Skeletal muscle tissue (tissue), 4 donors: ENCODE results near the gene GRID1. TPM values are rescaled to one million over a fixed set of nuclear protein-coding genes. Genes with fewer than 3 reads are reported as not detected.
"Not testable (repeated sequence)": the region's sequence is repeated elsewhere in the genome, so short reads cannot be mapped to it uniquely, and the experiment has no call there.

Source experiments
- H3K27ac ChIP-seq: one replicate; pipeline ENCODE4 v1.7.0; 2013; ENCODE audit warnings: mild to moderate bottlenecking, low read depth, low read length, inconsistent platforms
- H3K27me3 ChIP-seq, 3 donors: one replicate each; pipeline ENCODE4 v1.7.0; 2013; ENCODE audit warnings: low read length in 3 of 3; ENCODE audit not compliant: control insufficient read depth in 3 of 3, insufficient read depth in 3 of 3
- H3K36me3 ChIP-seq, 3 donors: one replicate each; pipeline ENCODE4 v1.7.0; 2013; ENCODE audit warnings: low read length in 3 of 3; ENCODE audit not compliant: control insufficient read depth in 3 of 3, insufficient read depth in 3 of 3
- H3K4me1 ChIP-seq, 3 donors: one replicate each; pipeline ENCODE4 v1.7.0; 2013; ENCODE audit warnings: low read length in 3 of 3, mild to moderate bottlenecking in 3 of 3; ENCODE audit not compliant: control insufficient read depth in 3 of 3, insufficient read depth in 3 of 3
- H3K4me3 ChIP-seq, 3 donors: one replicate each; pipeline ENCODE4 v1.7.0; 2013; ENCODE audit warnings: low read length in 3 of 3
- H3K9ac ChIP-seq, 3 donors: one replicate each; pipeline ENCODE4 v1.7.0; 2013; ENCODE audit warnings: low read length in 3 of 3, mild to moderate bottlenecking in 3 of 3, moderate library complexity in 2 of 3, low read depth in 1 of 3
- H3K9me3 ChIP-seq, 3 donors: one replicate each; pipeline ENCODE4 v1.7.0; 2013; ENCODE audit warnings: low read length in 3 of 3; ENCODE audit not compliant: control insufficient read depth in 3 of 3
- total RNA-seq: library from RNA; depleted of rRNA; stranded (reverse); fragments of >200 nt; gene quantifications from one replicate; pipeline ENCODE4 v1.2.3, GENCODE V29; 2014
- donor health status: Osteomylitis.

GRID1 gene
- total RNA-seq, 1 donor from 2014 or later: 2.1 TPM

DNA sequence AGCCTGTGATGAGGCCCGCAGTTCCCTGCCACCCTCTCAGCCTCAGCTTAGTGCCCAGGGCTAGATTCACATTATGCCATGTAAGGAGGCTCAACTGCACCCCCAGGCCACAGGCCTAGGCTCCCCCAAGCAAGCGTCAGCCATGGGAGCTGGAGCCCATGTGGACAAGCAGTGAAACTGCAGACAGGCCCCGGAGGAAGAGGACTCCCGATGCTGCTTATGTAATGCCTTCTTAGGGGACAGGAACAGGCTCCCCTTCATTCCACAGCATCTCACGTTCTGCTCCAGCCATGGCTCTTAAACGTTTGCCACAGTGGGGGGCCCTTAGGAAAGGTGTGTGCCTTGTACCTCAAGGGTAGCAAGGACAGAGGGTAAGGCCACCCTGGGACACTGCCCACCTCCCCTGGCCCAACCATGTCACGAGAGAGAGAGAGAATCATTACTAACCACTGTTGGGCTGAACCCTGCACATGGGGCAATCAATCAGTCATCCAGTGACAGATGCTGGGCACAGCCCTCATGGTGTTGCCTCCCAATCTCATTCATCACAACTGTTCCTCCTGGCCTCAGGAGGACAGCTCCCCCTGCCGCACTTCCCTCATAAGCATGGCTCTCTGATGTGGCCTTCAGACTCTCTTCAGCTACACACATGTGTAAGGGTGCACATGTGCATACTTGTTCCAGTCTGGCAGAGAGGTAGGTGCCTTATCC lies 263.0 kb downstream of the GRID1 start:
- Histone ChIP-seq H3K4me1 (no peaks in the 10 kb centered on the region), H3K4me3 (no peak overlapping the region), H3K9me3 (no peaks in the 10 kb centered on the region), H3K9ac (no peak overlapping the region), H3K36me3 (no peaks in the 10 kb centered on the region), H3K27me3 (no peaks in the 10 kb centered on the region), H3K27ac (no peak overlapping the region)

- H3K36me3 ChIP-seq: no peaks in the 10 kb centered on the region
- no peaks in the 10 kb centered on the region for H3K9me3 ChIP-seq
- H3K4me1 ChIP-seq: no peaks in the 10 kb centered on the region
- H3K4me3 ChIP-seq: no peak overlapping the region
- no peak overlapping the region for H3K9ac ChIP-seq
- no peak overlapping the region for H3K27ac ChIP-seq
- no peaks in the 10 kb centered on the region for H3K27me3 ChIP-seq
These were observed 264.1 kb downstream of the GRID1 start for GRCh38 chr10:86102451-86102850.

DNA sequence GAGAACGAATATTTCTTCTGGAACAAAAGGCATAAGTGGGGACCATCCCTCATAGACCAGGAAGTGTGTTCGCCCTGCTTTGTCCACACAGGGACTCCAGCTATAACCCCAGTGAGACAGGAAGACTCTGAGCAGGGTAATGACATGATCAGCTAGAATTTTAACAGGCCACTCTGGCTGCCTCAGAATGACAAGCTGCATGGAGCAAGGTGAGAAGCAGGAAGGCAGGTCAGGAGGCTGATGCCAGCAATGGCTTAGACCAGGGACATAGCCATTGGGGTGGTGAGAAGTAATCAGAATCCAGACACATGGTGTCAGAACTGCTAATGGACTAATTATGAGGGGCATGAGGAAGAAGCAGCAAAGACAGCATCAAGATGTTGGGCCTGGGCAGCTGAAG lies 264.6 kb downstream of the GRID1 start:
- no peak overlapping the region for H3K4me3 ChIP-seq
- no peaks in the 10 kb centered on the region for H3K36me3 ChIP-seq
- no peaks in the 10 kb centered on the region for H3K27me3 ChIP-seq
- H3K4me1 ChIP-seq: no peaks in the 10 kb centered on the region
- H3K9ac ChIP-seq: no peak overlapping the region
- no peaks in the 10 kb centered on the region for H3K9me3 ChIP-seq
- no peak overlapping the region for H3K27ac ChIP-seq

DNA sequence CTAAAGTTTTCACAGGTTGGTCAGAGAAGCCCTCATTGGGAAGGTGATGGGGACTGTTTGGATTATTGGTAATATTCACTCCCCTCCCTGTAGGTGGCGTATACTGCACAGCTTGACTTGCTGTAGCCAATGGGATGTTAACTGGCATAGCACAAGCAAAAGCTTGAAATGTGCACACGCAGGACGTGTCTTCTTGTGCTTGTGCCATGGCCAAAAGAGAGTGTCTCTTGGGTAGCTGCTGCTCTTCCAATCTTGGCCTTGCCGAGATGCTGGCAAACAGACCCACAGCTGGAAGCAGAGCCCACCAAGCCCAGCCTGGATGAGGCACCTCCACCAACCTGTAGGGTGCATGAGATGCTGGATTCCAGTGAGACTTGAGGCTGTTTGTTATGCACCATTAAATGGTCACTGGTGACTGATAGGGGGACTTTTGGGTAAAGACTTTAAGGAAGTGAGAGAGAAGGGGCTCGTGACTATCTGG lies 266.0 kb downstream of the GRID1 start:
- H3K9ac ChIP-seq: no peak overlapping the region
- H3K27me3 ChIP-seq: no peaks in the 10 kb centered on the region
- H3K4me1 ChIP-seq: no peaks in the 10 kb centered on the region
- H3K9me3 ChIP-seq: no peaks in the 10 kb centered on the region
- no peaks in the 10 kb centered on the region for H3K36me3 ChIP-seq
- H3K4me3 ChIP-seq: no peak overlapping the region
- no peak overlapping the region for H3K27ac ChIP-seq

GRCh38 chr10:86099542-86100334 lies 266.9 kb downstream of the GRID1 start:
- H3K27me3 ChIP-seq: no peaks in the 10 kb centered on the region
- no peak overlapping the region for H3K9ac ChIP-seq
- no peaks in the 10 kb centered on the region for H3K9me3 ChIP-seq
- no peak overlapping the region for H3K27ac ChIP-seq
- no peaks in the 10 kb centered on the region for H3K4me1 ChIP-seq
- H3K4me3 ChIP-seq: no peak overlapping the region
- H3K36me3 ChIP-seq: no peaks in the 10 kb centered on the region

DNA sequence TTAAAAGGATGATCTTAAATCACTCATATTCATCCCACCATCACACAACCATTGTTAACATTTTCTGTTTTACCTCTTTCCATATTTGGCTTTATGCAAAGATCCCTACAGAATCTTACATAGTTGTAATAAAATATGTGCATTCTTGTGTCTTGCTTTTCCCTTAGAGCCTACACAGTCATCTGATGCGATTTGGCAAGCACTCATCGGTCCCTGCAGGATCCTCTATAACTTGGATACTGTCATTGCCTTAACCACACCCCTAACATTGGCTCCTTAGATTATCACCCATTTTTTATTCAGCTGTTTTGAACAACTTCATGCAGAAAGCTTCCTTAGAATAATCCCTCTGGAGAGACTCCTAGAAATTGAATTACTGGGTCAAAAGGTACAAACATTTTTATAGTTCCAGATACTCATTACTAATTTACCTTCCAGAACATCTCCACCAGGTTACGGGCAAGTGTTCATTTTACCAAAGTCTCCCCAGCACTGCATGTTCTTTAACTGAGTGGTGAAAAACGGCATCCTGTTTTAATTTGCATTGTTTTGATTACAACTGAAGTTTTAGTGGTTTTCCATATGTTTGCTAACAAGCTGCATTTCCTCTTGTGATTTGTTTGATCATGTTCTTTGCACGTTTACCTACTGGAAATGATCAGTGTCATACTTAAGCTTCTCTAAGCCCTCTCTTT lies 268.3 kb downstream of the GRID1 start:
- Histone ChIP-seq H3K9ac (no peak overlapping the region), H3K4me1 (no peaks in the 10 kb centered on the region), H3K36me3 (no peaks in the 10 kb centered on the region), H3K4me3 (no peak overlapping the region), H3K9me3 (no peaks in the 10 kb centered on the region), H3K27ac (no peak overlapping the region), H3K27me3 (no peaks in the 10 kb centered on the region)

DNA sequence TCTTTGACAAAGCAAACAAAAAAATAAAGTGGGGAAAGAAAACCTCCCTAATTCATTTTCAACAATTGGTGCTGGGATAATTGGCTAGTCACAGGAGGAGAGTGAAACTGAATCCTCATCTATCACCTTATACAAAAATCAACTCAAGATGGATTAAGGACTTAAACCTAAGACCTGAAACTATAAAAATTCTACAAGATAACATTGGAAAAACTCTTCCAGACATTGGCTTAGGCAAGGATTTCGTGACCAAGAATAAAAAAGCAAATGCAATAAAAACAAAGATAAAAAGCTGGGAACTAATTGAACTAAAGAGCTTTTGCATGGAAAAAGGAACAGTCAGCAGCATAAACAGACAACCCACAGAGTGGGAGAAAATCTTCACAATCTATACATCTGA lies 271.5 kb downstream of the GRID1 start:
- H3K4me3 ChIP-seq, H3K9ac ChIP-seq, H3K27ac ChIP-seq, H3K36me3 ChIP-seq, H3K9me3 ChIP-seq, H3K27me3 ChIP-seq, H3K4me1 ChIP-seq: not testable (repeated sequence)

GRCh38 chr10:86092311-86092710 lies 274.3 kb downstream of the GRID1 start:
- H3K27me3 ChIP-seq, H3K4me1 ChIP-seq, H3K36me3 ChIP-seq, H3K27ac ChIP-seq, H3K4me3 ChIP-seq, H3K9ac ChIP-seq, H3K9me3 ChIP-seq: not testable (repeated sequence)

DNA sequence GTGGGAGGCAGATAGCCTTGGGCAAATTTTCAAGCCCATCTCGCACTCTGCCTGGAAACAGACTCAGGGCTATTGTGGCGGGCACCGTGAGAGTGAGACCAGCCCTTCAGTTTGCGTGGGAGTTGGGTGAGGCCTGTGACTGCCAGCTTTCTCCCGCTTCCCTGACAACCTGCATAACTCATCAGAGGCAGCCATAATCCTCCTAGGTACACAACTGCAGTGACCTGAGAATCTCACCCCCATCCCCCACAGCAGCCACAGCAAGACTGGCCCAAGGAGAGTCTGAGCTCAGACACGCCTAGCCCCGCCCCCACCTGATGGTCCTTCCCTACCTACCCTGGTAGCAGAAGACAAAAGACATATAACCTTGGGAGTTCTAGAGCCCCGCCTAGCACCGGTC lies 275.4 kb downstream of the GRID1 start:
- Histone ChIP-seq H3K36me3 (no peaks in the 10 kb centered on the region), H3K27me3 (peaks cover 0 to 6% (median 6%) of the 10 kb centered on the region in 3 donors), H3K4me1 (no peaks in the 10 kb centered on the region), H3K27ac (no peak overlapping the region), H3K9me3 (no peaks in the 10 kb centered on the region), H3K9ac (no peak overlapping the region), H3K4me3 (no peak overlapping the region)

DNA sequence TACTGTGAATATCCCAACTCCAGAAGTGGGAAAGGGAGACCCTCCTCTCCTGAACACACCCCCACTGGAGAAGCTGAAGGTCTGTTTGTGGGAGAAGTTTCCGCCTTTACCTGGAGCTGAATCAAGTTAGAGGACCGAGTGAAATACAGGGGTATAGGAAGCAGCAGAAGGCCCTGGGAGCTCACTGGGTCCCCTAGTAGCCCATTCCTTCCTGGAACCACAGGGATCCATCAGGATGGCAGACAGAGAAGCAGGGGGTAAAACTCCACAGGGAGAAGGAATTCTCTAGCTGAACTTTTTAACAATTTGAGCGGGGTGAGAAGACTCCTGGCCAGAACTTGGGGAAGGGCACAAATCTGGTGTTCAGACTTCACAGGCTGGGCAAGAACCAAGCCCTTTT lies 275.8 kb downstream of the GRID1 start:
- no peak overlapping the region for H3K4me3 ChIP-seq
- H3K9ac ChIP-seq: no peak overlapping the region
- no peaks in the 10 kb centered on the region for H3K36me3 ChIP-seq
- H3K27ac ChIP-seq: no peak overlapping the region
- H3K4me1 ChIP-seq: no peaks in the 10 kb centered on the region
- H3K9me3 ChIP-seq: no peaks in the 10 kb centered on the region
- H3K27me3 ChIP-seq: peaks cover 0 to 7% (median 6%) of the 10 kb centered on the region in 3 donors
